ENCODE measurements around the gene SLC35F4. TPM values are rescaled to one million over a fixed set of nuclear protein-coding genes. Genes with fewer than 3 reads are reported as not detected.

Gene SLC35F4
- total RNA-seq, 1 experiment from 2014 or later: not detected

DNA sequence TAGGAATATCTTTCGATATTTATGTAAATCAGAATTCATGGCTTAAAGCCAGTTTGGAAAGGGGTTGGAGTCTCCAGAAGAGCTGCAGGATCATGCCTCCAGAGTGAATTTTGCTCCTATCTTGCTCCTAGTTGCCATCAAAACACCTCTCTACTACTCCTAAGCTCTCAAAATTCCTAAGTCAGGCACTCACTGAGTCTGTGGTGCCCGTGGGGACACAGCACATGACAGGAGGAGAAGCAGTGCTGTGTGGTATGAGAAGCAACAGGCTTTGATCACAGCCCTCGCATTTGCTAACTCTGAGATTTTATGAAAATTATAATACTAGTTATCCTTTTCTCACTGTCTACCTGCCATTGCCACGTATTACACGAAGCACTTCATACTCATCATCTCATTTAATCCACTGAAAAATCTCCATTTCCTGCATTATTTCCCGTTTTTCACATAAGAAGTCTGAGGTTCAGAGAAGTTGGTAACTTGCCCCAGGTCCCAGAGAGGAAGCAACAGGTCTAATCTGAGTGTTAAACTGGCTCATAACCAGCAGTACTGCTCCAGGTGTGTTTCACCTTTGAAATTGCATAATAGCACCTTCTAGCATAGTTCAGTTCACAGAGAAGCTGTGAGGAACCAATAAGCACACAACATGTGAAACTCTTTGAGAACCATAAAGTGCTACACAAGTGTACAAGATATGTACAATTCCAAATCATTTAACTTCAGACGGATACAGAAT lies 33.1 kb upstream of the SLC35F4 start:
- Histone ChIP-seq H3K27me3 (ENCODE audit: low read length) (peaks cover 79% of the 10 kb centered on the region), H3K79me2 (ENCODE audit: low read length) (no peaks in the 10 kb centered on the region), H3F3A (ENCODE audit: low read length, unreplicated experiment) (no peaks in the 10 kb centered on the region), H3K4me2 (ENCODE audit: low read length) (no peak overlapping the region), H3K4me1 (ENCODE audit: insufficient read depth, low read length) (no peaks in the 10 kb centered on the region), H3K27ac (ENCODE audit: low read length) (no peak overlapping the region), H2AFZ (ENCODE audit: low read length) (no peak overlapping the region), H3K9me2 (replicated peaks; ENCODE audit: low read length) (no peaks in the 10 kb centered on the region), H4K20me1 (ENCODE audit: low read length) (no peaks in the 10 kb centered on the region), H3K9me3 (ENCODE audit: low read length) (no peaks in the 10 kb centered on the region), H3K4me3 (ENCODE audit: low read length) (no peak overlapping the region), H3K36me3 (ENCODE audit: low read depth, low read length) (no peaks in the 10 kb centered on the region), H3K9ac (ENCODE audit: low read length) (no peak overlapping the region)
- intact Hi-C loops (cut with micrococcal nuclease): no loop called here
- BruUV-seq (replicated peaks): no TSS peak
- DNase-seq: no peak
- TF ChIP-seq EZH2 (IDR thresholded peaks at IDR 0.05; ENCODE audit: low read length, unreplicated experiment) (no peak), EZH2phosphoT487 (IDR thresholded peaks at IDR 0.05; ENCODE audit: borderline replicate concordance, low read length) (no peak)
- TF ChIP-seq, protein P1, sequence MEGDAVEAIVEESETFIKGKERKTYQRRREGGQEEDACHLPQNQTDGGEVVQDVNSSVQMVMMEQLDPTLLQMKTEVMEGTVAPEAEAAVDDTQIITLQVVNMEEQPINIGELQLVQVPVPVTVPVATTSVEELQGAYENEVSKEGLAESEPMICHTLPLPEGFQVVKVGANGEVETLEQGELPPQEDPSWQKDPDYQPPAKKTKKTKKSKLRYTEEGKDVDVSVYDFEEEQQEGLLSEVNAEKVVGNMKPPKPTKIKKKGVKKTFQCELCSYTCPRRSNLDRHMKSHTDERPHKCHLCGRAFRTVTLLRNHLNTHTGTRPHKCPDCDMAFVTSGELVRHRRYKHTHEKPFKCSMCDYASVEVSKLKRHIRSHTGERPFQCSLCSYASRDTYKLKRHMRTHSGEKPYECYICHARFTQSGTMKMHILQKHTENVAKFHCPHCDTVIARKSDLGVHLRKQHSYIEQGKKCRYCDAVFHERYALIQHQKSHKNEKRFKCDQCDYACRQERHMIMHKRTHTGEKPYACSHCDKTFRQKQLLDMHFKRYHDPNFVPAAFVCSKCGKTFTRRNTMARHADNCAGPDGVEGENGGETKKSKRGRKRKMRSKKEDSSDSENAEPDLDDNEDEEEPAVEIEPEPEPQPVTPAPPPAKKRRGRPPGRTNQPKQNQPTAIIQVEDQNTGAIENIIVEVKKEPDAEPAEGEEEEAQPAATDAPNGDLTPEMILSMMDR (conservative IDR thresholded peaks at IDR 0.05; ENCODE audit: low read depth, low read length): no peak
- ATAC-seq: no peak
- ChIA-PET CTCF (no interaction called here), POLR2A (ENCODE audit: unreplicated experiment) (no interaction called here)

DNA sequence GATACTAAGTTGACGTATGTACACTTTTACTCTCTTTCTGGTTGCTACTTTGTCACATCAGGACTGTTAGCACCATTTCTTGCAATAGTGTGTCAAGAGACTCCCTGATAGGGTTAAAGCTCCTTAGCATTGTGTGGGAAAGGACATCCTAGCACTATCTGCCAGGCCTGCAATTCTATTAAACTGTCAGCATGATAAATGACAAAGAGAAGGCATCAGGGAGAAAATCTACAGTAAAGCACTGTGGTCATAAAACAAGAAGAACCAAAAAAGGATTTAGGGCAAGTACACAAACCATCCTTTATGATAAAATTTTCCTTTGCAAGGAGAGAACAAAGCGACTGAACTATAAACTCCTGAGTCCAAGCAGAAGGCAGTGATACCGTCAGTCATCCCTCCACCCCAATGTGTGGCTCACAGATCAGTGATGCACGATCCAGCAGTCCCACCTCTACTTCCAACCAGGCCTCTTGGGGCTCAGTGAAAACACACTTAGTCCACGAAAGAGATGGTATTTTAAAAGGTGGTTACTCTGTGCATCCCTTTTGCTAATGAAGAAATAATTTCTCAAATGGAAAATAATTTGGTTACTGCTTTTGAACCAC lies 31.4 kb upstream of the SLC35F4 start:
- H3K4me3 ChIP-seq (ENCODE audit: low read length): no peak overlapping the region
- no peak for DNase-seq
- no peaks in the 10 kb centered on the region for H3K79me2 ChIP-seq (ENCODE audit: low read length)
- ATAC-seq: no peak
- CTCF ChIA-PET: no interaction called here
- H3K9me3 ChIP-seq (ENCODE audit: low read length): no peaks in the 10 kb centered on the region
- no peak overlapping the region for H3K4me2 ChIP-seq (ENCODE audit: low read length)
- no peaks in the 10 kb centered on the region for H3F3A ChIP-seq (ENCODE audit: low read length, unreplicated experiment)
- no peak overlapping the region for H3K27ac ChIP-seq (ENCODE audit: low read length)
- peaks cover 74% of the 10 kb centered on the region for H3K27me3 ChIP-seq (ENCODE audit: low read length)
- BruUV-seq (replicated peaks): no TSS peak
- H4K20me1 ChIP-seq (ENCODE audit: low read length): no peaks in the 10 kb centered on the region
- no peak overlapping the region for H2AFZ ChIP-seq (ENCODE audit: low read length)
- intact Hi-C loops (cut with micrococcal nuclease): no loop called here
- POLR2A ChIA-PET (ENCODE audit: unreplicated experiment): no interaction called here
- no peaks in the 10 kb centered on the region for H3K4me1 ChIP-seq (ENCODE audit: insufficient read depth, low read length)
- no peaks in the 10 kb centered on the region for H3K36me3 ChIP-seq (ENCODE audit: low read depth, low read length)
- no peak overlapping the region for H3K9ac ChIP-seq (ENCODE audit: low read length)
- TF ChIP-seq EZH2 (IDR thresholded peaks at IDR 0.05; ENCODE audit: low read length, unreplicated experiment) (no peak), EZH2phosphoT487 (IDR thresholded peaks at IDR 0.05; ENCODE audit: borderline replicate concordance, low read length) (no peak)
- TF ChIP-seq, protein P1 (conservative IDR thresholded peaks at IDR 0.05; ENCODE audit: low read depth, low read length): no peak
- no peaks in the 10 kb centered on the region for H3K9me2 ChIP-seq (replicated peaks; ENCODE audit: low read length)

DNA sequence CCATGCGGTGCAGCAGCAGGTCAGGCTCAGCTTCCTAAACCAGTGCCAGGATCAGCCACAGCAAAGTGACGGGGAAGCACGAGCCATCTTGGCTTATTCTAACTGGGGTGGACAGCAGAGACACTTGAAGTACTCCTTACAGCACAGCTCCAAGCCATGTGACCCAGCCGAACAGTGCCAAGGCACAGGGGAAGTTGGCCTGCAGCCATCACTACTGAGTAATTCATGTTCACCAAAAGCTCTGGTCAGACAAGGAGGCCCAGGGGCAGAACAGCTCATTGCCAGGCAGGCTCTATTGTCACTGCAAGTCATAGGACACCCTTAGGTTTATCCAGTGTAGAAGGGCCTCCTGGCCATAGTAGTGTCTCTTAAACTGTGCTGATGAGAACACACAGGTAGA lies 23.4 kb upstream of the SLC35F4 start:
- peaks cover 36% of the 10 kb centered on the region for H3K27me3 ChIP-seq (ENCODE audit: low read length)
- H3K9ac ChIP-seq (ENCODE audit: low read length): no peak overlapping the region
- no peak overlapping the region for H3K27ac ChIP-seq (ENCODE audit: low read length)
- POLR2A ChIA-PET (ENCODE audit: unreplicated experiment): no interaction called here
- ATAC-seq (peak; percentile 35; the same call in 1 of the 2 replicates), DNase-seq (peak; percentile 94)
- no peak overlapping the region for H2AFZ ChIP-seq (ENCODE audit: low read length)
- no peaks in the 10 kb centered on the region for H3K9me2 ChIP-seq (replicated peaks; ENCODE audit: low read length)
- intact Hi-C loops (cut with micrococcal nuclease): no loop called here
- H3F3A ChIP-seq (ENCODE audit: low read length, unreplicated experiment): no peaks in the 10 kb centered on the region
- H3K79me2 ChIP-seq (ENCODE audit: low read length): no peaks in the 10 kb centered on the region
- no peak overlapping the region for H3K4me3 ChIP-seq (ENCODE audit: low read length)
- H3K36me3 ChIP-seq (ENCODE audit: low read depth, low read length): no peaks in the 10 kb centered on the region
- CTCF ChIA-PET: no interaction called here
- no peak for TF ChIP-seq EZH2phosphoT487 (IDR thresholded peaks at IDR 0.05; ENCODE audit: borderline replicate concordance, low read length)
- TF ChIP-seq, protein P1 (conservative IDR thresholded peaks at IDR 0.05; ENCODE audit: low read depth, low read length): no peak
- no peak for TF ChIP-seq EZH2 (IDR thresholded peaks at IDR 0.05; ENCODE audit: low read length, unreplicated experiment)
- H3K9me3 ChIP-seq (ENCODE audit: low read length): no peaks in the 10 kb centered on the region
- no peak overlapping the region for H3K4me2 ChIP-seq (ENCODE audit: low read length)
- no peaks in the 10 kb centered on the region for H4K20me1 ChIP-seq (ENCODE audit: low read length)
- H3K4me1 ChIP-seq (ENCODE audit: insufficient read depth, low read length): no peaks in the 10 kb centered on the region
- no TSS peak for BruUV-seq (replicated peaks)
